SU-DHL-6 (cell line): ENCODE data around the gene ASTN2.

Source experiments
- EZH2phosphoT487 ChIP-seq: fragments of 200-600 bp; sonication (generic), shearing (Covaris generic); conservative IDR thresholded peaks from 2 replicates; pipeline ENCODE4 v1.6.1; 2018; ENCODE audit warnings: mild to moderate bottlenecking, antibody characterized with exemption, low read length, moderate library complexity, mixed read lengths
- TF ChIP-seq, protein P1 (sequence below): fragments of 200-600 bp; sonication (generic); IDR thresholded peaks from one replicate; pipeline ENCODE4 v1.5.1; 2017; ENCODE audit warnings: antibody characterized with exemption, mild to moderate bottlenecking, low read length, moderate library complexity; ENCODE audit not compliant: insufficient read depth, poor library complexity, severe bottlenecking

GRCh38 chr9:116954731-116955130 lies 460.1 kb downstream of the ASTN2 start:
- TF ChIP-seq, protein P1, sequence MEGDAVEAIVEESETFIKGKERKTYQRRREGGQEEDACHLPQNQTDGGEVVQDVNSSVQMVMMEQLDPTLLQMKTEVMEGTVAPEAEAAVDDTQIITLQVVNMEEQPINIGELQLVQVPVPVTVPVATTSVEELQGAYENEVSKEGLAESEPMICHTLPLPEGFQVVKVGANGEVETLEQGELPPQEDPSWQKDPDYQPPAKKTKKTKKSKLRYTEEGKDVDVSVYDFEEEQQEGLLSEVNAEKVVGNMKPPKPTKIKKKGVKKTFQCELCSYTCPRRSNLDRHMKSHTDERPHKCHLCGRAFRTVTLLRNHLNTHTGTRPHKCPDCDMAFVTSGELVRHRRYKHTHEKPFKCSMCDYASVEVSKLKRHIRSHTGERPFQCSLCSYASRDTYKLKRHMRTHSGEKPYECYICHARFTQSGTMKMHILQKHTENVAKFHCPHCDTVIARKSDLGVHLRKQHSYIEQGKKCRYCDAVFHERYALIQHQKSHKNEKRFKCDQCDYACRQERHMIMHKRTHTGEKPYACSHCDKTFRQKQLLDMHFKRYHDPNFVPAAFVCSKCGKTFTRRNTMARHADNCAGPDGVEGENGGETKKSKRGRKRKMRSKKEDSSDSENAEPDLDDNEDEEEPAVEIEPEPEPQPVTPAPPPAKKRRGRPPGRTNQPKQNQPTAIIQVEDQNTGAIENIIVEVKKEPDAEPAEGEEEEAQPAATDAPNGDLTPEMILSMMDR: no peak
- TF ChIP-seq EZH2phosphoT487: no peak
